Breast epithelium (tissue), 3 donors: ENCODE measurements around the gene PIGT.

Experiments used
- POLR2AphosphoS5 ChIP-seq, 3 donors: sonication (generic); formaldehyde crosslinking; IDR thresholded peaks; one replicate each; pipeline ENCODE4 v1.6.1; 2017; ENCODE audit warnings: antibody characterized with exemption in 3 of 3
- TF ChIP-seq, protein P1 (sequence below), 3 donors: fragments of 450-650 bp; IDR thresholded peaks; one replicate each; pipeline ENCODE4 v1.5.1; 2016 to 2017; ENCODE audit warnings: antibody characterized with exemption in 3 of 3, mild to moderate bottlenecking in 3 of 3, moderate library complexity in 3 of 3

DNA sequence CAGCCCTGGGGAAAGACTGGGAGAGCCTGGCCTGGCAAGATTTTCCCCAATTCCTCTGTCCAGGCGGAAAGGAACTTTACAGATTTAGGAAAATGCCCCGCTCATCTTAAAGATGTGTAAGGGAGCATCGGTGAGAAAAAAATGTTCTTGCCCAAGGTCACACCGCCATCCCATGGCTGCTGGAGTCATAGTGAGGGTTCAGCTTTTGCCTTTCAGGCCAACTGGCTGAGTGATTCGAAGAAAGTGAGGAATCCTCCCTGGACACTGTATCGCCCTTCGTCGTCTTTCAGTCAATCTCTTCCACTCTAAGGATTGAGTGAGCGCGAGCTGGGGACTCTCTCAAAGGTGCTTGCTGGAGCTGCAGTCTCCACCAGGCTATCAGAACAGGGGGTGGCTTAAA, 55.0 kb downstream of the PIGT start:
- TF ChIP-seq, protein P1, sequence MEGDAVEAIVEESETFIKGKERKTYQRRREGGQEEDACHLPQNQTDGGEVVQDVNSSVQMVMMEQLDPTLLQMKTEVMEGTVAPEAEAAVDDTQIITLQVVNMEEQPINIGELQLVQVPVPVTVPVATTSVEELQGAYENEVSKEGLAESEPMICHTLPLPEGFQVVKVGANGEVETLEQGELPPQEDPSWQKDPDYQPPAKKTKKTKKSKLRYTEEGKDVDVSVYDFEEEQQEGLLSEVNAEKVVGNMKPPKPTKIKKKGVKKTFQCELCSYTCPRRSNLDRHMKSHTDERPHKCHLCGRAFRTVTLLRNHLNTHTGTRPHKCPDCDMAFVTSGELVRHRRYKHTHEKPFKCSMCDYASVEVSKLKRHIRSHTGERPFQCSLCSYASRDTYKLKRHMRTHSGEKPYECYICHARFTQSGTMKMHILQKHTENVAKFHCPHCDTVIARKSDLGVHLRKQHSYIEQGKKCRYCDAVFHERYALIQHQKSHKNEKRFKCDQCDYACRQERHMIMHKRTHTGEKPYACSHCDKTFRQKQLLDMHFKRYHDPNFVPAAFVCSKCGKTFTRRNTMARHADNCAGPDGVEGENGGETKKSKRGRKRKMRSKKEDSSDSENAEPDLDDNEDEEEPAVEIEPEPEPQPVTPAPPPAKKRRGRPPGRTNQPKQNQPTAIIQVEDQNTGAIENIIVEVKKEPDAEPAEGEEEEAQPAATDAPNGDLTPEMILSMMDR (IDR thresholded peaks at IDR 0.05), result no peak
- TF ChIP-seq POLR2AphosphoS5 (IDR thresholded peaks at IDR 0.05), result no peak
